Astrocyte (in vitro differentiated cells and primary cell): Measurements from ENCODE around the gene CCDC185. TPM values are rescaled to one million over a fixed set of nuclear protein-coding genes. Genes with fewer than 3 reads are reported as not detected.

Experiments
- DNase-seq: peaks from one replicate; pipeline ENCODE4 v3.0.0-alpha.2; 2010; ENCODE audit warnings: low read depth
- FAIRE-seq: peaks from 2 replicates; lab custom pipeline; 2011; peaks lifted over from hg19 to GRCh38; lab: Jason Lieb, UNC
- H2AFZ ChIP-seq: 2 replicates; pipeline ENCODE4 v1.6.0; 2012; ENCODE audit warnings: low read depth, low read length, inconsistent platforms
- H3K27ac ChIP-seq: 2 replicates; pipeline ENCODE4 v1.5.1; 2011; ENCODE audit warnings: low read depth, low read length, inconsistent platforms
- H3K27me3 ChIP-seq: 2 replicates; pipeline ENCODE4 v1.6.0; 2011; ENCODE audit warnings: low read length, inconsistent platforms; ENCODE audit not compliant: insufficient read depth
- H3K36me3 ChIP-seq: 2 replicates; pipeline ENCODE4 v1.5.1; 2011; ENCODE audit warnings: low read length, inconsistent platforms; ENCODE audit not compliant: insufficient read depth
- H3K4me1 ChIP-seq: 2 replicates; pipeline ENCODE4 v1.5.1; 2011; ENCODE audit warnings: low read length, inconsistent platforms; ENCODE audit not compliant: insufficient read depth
- H3K4me2 ChIP-seq: 2 replicates; pipeline ENCODE4 v1.6.0; 2012; ENCODE audit warnings: low read length, inconsistent platforms
- H3K4me3 ChIP-seq: 2 replicates; pipeline ENCODE4 v1.5.1; 2011; ENCODE audit warnings: low read depth, mild to moderate bottlenecking, low read length, inconsistent platforms; ENCODE audit not compliant: insufficient read depth
- H3K79me2 ChIP-seq: 2 replicates; pipeline ENCODE4 v1.6.0; 2012; ENCODE audit warnings: mild to moderate bottlenecking, low read length, inconsistent platforms; ENCODE audit not compliant: insufficient read depth
- H3K9ac ChIP-seq: 2 replicates; pipeline ENCODE4 v1.6.0; 2012; ENCODE audit warnings: mild to moderate bottlenecking, low read length, inconsistent platforms
- H3K9me3 ChIP-seq: 2 replicates; pipeline ENCODE4 v1.5.1; 2012; ENCODE audit warnings: low read depth, mild to moderate bottlenecking, low read length, inconsistent platforms; ENCODE audit not compliant: insufficient read depth
- H4K20me1 ChIP-seq: 2 replicates; pipeline ENCODE4 v1.6.0; 2012; ENCODE audit warnings: low read length, inconsistent platforms; ENCODE audit not compliant: insufficient read depth
- H3K27ac Mint-ChIP-seq: one replicate; pipeline ENCODE4 v1.8.0; 2021; ENCODE audit warnings: mild to moderate bottlenecking, mixed read lengths; ENCODE audit not compliant: unreplicated experiment
- H3K27me3 Mint-ChIP-seq: one replicate; pipeline ENCODE4 v1.8.0; 2021; ENCODE audit warnings: low read depth, mixed read lengths; ENCODE audit not compliant: unreplicated experiment
- H3K36me3 Mint-ChIP-seq: one replicate; pipeline ENCODE4 v1.8.0; 2021; ENCODE audit warnings: low read depth, mixed read lengths; ENCODE audit not compliant: unreplicated experiment
- H3K4me1 Mint-ChIP-seq: one replicate; pipeline ENCODE4 v1.8.0; 2021; ENCODE audit warnings: low read depth, mixed read lengths; ENCODE audit not compliant: unreplicated experiment
- H3K4me3 Mint-ChIP-seq: one replicate; pipeline ENCODE4 v1.8.0; 2021; ENCODE audit warnings: mild to moderate bottlenecking, moderate library complexity, mixed read lengths; ENCODE audit not compliant: unreplicated experiment
- H3K9me3 Mint-ChIP-seq: one replicate; pipeline ENCODE4 v1.8.0; 2021; ENCODE audit warnings: mild to moderate bottlenecking, mixed read lengths; ENCODE audit not compliant: unreplicated experiment
- CTCF ChIP-seq: IDR thresholded peaks from 2 replicates; pipeline ENCODE4 v1.5.1; 2011; ENCODE audit warnings: low read depth, mild to moderate bottlenecking, inconsistent platforms, low read length, moderate library complexity; ENCODE audit not compliant: insufficient read depth
- EZH2 ChIP-seq: IDR thresholded peaks from 2 replicates; pipeline ENCODE4 v1.6.1; 2012; ENCODE audit warnings: mild to moderate bottlenecking, low read length, inconsistent platforms; ENCODE audit not compliant: insufficient read depth
- total RNA-seq: library from RNA; stranded (reverse); gene quantifications from 2 replicates; pipeline ENCODE4 v1.2.1, GENCODE V29; 2021

The CCDC185 gene
- total RNA-seq, 1 donor from 2014 or later, result not detected

- no peaks in the 10 kb centered on the region for H3K9me3 Mint-ChIP-seq
- H3K4me3 ChIP-seq, result no peak overlapping the region
- no peak for DNase-seq
These were observed 28.5 kb downstream of the CCDC185 start for GRCh38 chr1:223421676-223422075.

GRCh38 chr1:223422911-223423310, 29.7 kb downstream of the CCDC185 start:
- Histone ChIP-seq H3K79me2 (no peaks in the 10 kb centered on the region), H3K9ac (no peak overlapping the region), H3K4me1 (no peaks in the 10 kb centered on the region), H3K27ac (no peak overlapping the region), H3K36me3 (no peaks in the 10 kb centered on the region), H3K4me2 (no peak overlapping the region), H4K20me1 (no peaks in the 10 kb centered on the region), H2AFZ (no peak overlapping the region), H3K27me3 (no peaks in the 10 kb centered on the region), H3K4me3 (no peak overlapping the region), H3K9me3 (no peaks in the 10 kb centered on the region)
- Mint-ChIP-seq H3K27me3 (peaks cover 6% of the 10 kb centered on the region), H3K27ac (no peak overlapping the region), H3K4me3 (no peak overlapping the region), H3K4me1 (peaks cover 12% of the 10 kb centered on the region), H3K36me3 (no peaks in the 10 kb centered on the region), H3K9me3 (no peaks in the 10 kb centered on the region)
- TF ChIP-seq CTCF (no peak), EZH2 (no peak)
- no peak for FAIRE-seq
- DNase-seq, result no peak

More at GRCh38 chr1:223421676-223422075, 28.5 kb downstream of the CCDC185 start:
- TF ChIP-seq EZH2 (no peak), CTCF (no peak)
- H3K27ac ChIP-seq, result no peak overlapping the region
- no peaks in the 10 kb centered on the region for H3K4me1 ChIP-seq
- Mint-ChIP-seq H3K27ac (no peak overlapping the region), H3K36me3 (no peaks in the 10 kb centered on the region), H3K27me3 (peaks cover 6% of the 10 kb centered on the region), H3K4me1 (peaks cover 17% of the 10 kb centered on the region), H3K4me3 (no peak overlapping the region)
- no peaks in the 10 kb centered on the region for H3K36me3 ChIP-seq
- no peak for FAIRE-seq
- no peak overlapping the region for H3K4me2 ChIP-seq
- no peaks in the 10 kb centered on the region for H4K20me1 ChIP-seq
- H3K9ac ChIP-seq, result no peak overlapping the region
- H3K9me3 ChIP-seq, result no peaks in the 10 kb centered on the region
- H3K79me2 ChIP-seq, result no peaks in the 10 kb centered on the region
- H3K27me3 ChIP-seq, result no peaks in the 10 kb centered on the region
- no peak overlapping the region for H2AFZ ChIP-seq

GRCh38 chr1:223423641-223424233, 30.5 kb downstream of the CCDC185 start:
- Histone ChIP-seq H4K20me1 (no peaks in the 10 kb centered on the region), H2AFZ (no peak overlapping the region), H3K9ac (no peak overlapping the region), H3K4me3 (no peak overlapping the region), H3K27me3 (no peaks in the 10 kb centered on the region), H3K36me3 (no peaks in the 10 kb centered on the region), H3K27ac (no peak overlapping the region), H3K4me1 (no peaks in the 10 kb centered on the region), H3K4me2 (no peak overlapping the region), H3K9me3 (no peaks in the 10 kb centered on the region), H3K79me2 (no peaks in the 10 kb centered on the region)
- peaks cover 6% of the 10 kb centered on the region for H3K27me3 Mint-ChIP-seq
- no peak for FAIRE-seq
- H3K4me1 Mint-ChIP-seq, result peaks cover 8% of the 10 kb centered on the region
- H3K9me3 Mint-ChIP-seq, result peaks cover 5% of the 10 kb centered on the region
- H3K36me3 Mint-ChIP-seq, result no peaks in the 10 kb centered on the region
- no peak overlapping the region for H3K4me3 Mint-ChIP-seq
- TF ChIP-seq CTCF, result no peak
- TF ChIP-seq EZH2, result no peak
- H3K27ac Mint-ChIP-seq, result no peak overlapping the region
- DNase-seq, result no peak
